ENCODE results near the gene MOCS2. TPM values are rescaled to one million over a fixed set of nuclear protein-coding genes. Genes with fewer than 3 reads are reported as not detected.

Gene MOCS2
- total RNA-seq, 4 donors from 2014 or later = 68.1 to 122 (median 85.2) TPM

DNA sequence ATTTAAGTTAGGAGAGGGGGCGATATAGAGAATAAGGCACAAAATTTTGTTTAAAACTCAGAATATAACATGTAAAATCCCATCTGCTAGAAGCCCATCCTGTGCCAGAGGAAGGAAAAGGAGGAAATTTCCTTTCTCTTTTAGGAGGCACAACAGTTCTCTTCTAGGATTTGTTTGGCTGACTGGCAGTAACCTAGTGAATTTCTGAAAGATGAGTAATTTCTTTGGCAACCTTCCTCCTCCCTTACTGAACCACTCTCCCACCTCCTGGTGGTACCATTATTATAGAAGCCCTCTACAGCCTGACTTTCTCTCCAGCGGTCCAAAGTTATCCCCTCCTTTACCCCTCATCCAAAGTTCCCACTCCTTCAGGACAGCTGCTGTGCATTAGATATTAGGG, 18.3 kb downstream of the MOCS2 start:
- Histone ChIP-seq H3K4me3 (no peak overlapping the region), H3K36me3 (peaks cover 0 to 6% (median 0%) of the 10 kb centered on the region in 4 donors), H3K27ac (replicated peaks in 1 of 4) (peak overlapping the region; percentile 1 to 18 (median 16)), H3K27me3 (no peaks in the 10 kb centered on the region), H3K4me1 (peaks cover 9 to 37% (median 27%) of the 10 kb centered on the region in 4 donors), H3K9me3 (no peaks in the 10 kb centered on the region)
- no peak for DNase-seq (ENCODE audit: extremely low spot score)
- intact Hi-C loops (cut with DNase I) = loop anchor here (10.0 kb wide), 1 partner anchor 56 kb away; no protein-coding TSS in a partner anchor
- TF ChIP-seq CTCF (IDR thresholded peaks at IDR 0.05) (peak in 1 of 3 experiments; percentile 7), POLR2A (IDR thresholded peaks at IDR 0.05; ENCODE audit: low read depth) (no peak)
- WGBS = 87% methylated on average over 2 of the region's 2 CpGs

- Histone ChIP-seq H3K36me3 (peaks cover 0 to 5% (median 0%) of the 10 kb centered on the region in 4 donors), H3K4me3 (no peak overlapping the region), H3K27me3 (no peaks in the 10 kb centered on the region), H3K4me1 (peaks cover 9 to 37% (median 27%) of the 10 kb centered on the region in 4 donors), H3K27ac (replicated peaks in 1 of 4) (no peak overlapping the region), H3K9me3 (no peaks in the 10 kb centered on the region)
- TF ChIP-seq CTCF (IDR thresholded peaks at IDR 0.05) (no peak), EP300 (IDR thresholded peaks at IDR 0.05) (no peak), POLR2A (IDR thresholded peaks at IDR 0.05; ENCODE audit: low read depth) (no peak), POLR2AphosphoS5 (IDR thresholded peaks at IDR 0.05) (no peak)
- no peak for DNase-seq (ENCODE audit: extremely low spot score)
- WGBS = 75% methylated on average over 5 of the region's 5 CpGs
- intact Hi-C loops (cut with DNase I) = loop anchor here (10.0 kb wide), 1 partner anchor 55 kb away; no protein-coding TSS in a partner anchor
These were observed 19.3 kb downstream of the MOCS2 start for GRCh38 chr5:53090229-53090628.

- intact Hi-C loops (cut with DNase I) = no loop called here
- 79% methylated on average over 4 of the region's 4 CpGs for WGBS
- H3K4me1 ChIP-seq = peaks cover 9 to 37% (median 27%) of the 10 kb centered on the region in 4 donors
- no peak overlapping the region for H3K4me3 ChIP-seq
- DNase-seq (ENCODE audit: extremely low spot score) = no peak
- H3K27ac ChIP-seq (replicated peaks in 1 of 4) = no peak overlapping the region
- no peaks in the 10 kb centered on the region for H3K36me3 ChIP-seq
- no peaks in the 10 kb centered on the region for H3K9me3 ChIP-seq
- TF ChIP-seq POLR2AphosphoS5 (IDR thresholded peaks at IDR 0.05) = no peak
- TF ChIP-seq POLR2A (IDR thresholded peaks at IDR 0.05; ENCODE audit: low read depth) = no peak
- no peak for TF ChIP-seq EP300 (IDR thresholded peaks at IDR 0.05)
- TF ChIP-seq CTCF (IDR thresholded peaks at IDR 0.05) = no peak
- no peaks in the 10 kb centered on the region for H3K27me3 ChIP-seq
These were observed 20.0 kb downstream of the MOCS2 start for GRCh38 chr5:53089481-53089991.

GRCh38 chr5:53087621-53088121, 21.9 kb downstream of the MOCS2 start:
- Histone ChIP-seq H3K27ac (replicated peaks in 1 of 4) (no peak overlapping the region), H3K36me3 (peaks cover 0 to 6% (median 0%) of the 10 kb centered on the region in 4 donors), H3K27me3 (no peaks in the 10 kb centered on the region), H3K4me1 (peaks cover 9 to 29% (median 27%) of the 10 kb centered on the region in 4 donors), H3K4me3 (no peak overlapping the region), H3K9me3 (no peaks in the 10 kb centered on the region)
- DNase-seq (ENCODE audit: extremely low spot score) = no peak
- WGBS = 85% methylated on average over 1 of the region's 1 CpG
- intact Hi-C loops (cut with DNase I) = no loop called here
- TF ChIP-seq POLR2A (IDR thresholded peaks at IDR 0.05; ENCODE audit: low read depth) = no peak
- no peak for TF ChIP-seq CTCF (IDR thresholded peaks at IDR 0.05)
- TF ChIP-seq EP300 (IDR thresholded peaks at IDR 0.05) = no peak
- no peak for TF ChIP-seq POLR2AphosphoS5 (IDR thresholded peaks at IDR 0.05)
